DOHH2 (cell line): ENCODE measurements around the gene CTIF.

Source experiments
- EZH2phosphoT487 ChIP-seq: fragments of 200-600 bp; sonication (generic); IDR thresholded peaks from 2 replicates; pipeline ENCODE4 v1.6.1; 2017; ENCODE audit warnings: borderline replicate concordance, mild to moderate bottlenecking, antibody characterized with exemption, low read length, moderate library complexity, mixed read lengths
- TF ChIP-seq, protein P1 (sequence below): fragments of 200-600 bp; sonication (generic); IDR thresholded peaks from one replicate; pipeline ENCODE4 v1.5.1; 2014; ENCODE audit warnings: antibody characterized with exemption, mild to moderate bottlenecking, low read depth, low read length; ENCODE audit not compliant: poor library complexity, severe bottlenecking

DNA sequence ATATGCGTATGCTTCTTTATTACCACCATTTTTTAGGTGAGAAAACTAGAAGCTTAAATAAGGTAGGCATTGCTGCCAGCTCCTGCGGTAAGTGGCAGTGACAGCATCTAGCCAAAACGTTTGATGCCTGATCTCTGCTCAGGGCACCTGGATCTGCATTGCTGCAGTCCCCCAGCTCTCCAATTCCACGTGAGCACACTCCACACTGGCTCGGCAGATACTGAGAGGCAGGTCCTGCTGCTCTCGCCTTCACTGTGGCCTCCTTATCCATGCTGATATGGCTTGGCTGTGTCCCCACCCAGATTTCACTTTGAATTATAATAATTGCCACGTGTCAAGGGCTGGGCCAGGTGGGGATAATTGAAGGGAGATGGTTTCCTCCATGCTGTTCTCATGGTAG lies 160.9 kb downstream of the CTIF start:
- TF ChIP-seq, protein P1, sequence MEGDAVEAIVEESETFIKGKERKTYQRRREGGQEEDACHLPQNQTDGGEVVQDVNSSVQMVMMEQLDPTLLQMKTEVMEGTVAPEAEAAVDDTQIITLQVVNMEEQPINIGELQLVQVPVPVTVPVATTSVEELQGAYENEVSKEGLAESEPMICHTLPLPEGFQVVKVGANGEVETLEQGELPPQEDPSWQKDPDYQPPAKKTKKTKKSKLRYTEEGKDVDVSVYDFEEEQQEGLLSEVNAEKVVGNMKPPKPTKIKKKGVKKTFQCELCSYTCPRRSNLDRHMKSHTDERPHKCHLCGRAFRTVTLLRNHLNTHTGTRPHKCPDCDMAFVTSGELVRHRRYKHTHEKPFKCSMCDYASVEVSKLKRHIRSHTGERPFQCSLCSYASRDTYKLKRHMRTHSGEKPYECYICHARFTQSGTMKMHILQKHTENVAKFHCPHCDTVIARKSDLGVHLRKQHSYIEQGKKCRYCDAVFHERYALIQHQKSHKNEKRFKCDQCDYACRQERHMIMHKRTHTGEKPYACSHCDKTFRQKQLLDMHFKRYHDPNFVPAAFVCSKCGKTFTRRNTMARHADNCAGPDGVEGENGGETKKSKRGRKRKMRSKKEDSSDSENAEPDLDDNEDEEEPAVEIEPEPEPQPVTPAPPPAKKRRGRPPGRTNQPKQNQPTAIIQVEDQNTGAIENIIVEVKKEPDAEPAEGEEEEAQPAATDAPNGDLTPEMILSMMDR, result no peak
- no peak for TF ChIP-seq EZH2phosphoT487
